IPS-NIHi7 (cell line): Measurements from ENCODE around the gene CEP131.

Source experiments
- DNase-seq: peaks from one replicate; pipeline ENCODE4 v3.0.0; 2012; ENCODE audit warnings: mixed read lengths; ENCODE audit errors: extremely low spot score

Gene CEP131

DNA sequence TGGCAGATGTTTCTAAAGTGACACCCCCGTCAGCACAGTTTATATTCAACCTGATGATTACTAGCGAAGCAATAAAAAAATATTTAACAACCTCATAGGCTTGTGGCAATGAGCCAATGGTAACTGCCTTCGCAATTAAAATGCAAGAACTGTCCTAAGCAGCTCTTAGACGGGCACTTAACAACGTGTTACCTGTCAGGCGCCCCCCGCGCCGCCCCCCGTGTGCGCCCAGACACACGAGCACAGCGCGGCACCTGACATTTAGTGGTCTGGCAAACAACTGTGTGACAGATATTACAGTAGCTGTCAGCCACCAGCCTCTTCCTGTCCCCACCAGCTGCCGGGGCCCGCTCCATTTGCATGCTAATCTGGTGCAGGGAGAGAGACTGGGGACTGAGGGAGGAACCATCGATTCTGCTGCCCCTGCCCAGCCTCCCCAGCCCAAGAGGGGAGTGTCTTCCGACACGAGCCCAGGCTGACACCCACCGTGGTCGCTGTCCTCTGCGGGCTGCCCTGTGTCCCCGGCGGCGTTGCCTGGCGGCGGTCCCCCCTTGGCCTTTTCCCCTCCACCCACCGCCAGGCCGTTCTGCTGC, 29.0 kb upstream of the CEP131 start:
- no peak for DNase-seq

DNA sequence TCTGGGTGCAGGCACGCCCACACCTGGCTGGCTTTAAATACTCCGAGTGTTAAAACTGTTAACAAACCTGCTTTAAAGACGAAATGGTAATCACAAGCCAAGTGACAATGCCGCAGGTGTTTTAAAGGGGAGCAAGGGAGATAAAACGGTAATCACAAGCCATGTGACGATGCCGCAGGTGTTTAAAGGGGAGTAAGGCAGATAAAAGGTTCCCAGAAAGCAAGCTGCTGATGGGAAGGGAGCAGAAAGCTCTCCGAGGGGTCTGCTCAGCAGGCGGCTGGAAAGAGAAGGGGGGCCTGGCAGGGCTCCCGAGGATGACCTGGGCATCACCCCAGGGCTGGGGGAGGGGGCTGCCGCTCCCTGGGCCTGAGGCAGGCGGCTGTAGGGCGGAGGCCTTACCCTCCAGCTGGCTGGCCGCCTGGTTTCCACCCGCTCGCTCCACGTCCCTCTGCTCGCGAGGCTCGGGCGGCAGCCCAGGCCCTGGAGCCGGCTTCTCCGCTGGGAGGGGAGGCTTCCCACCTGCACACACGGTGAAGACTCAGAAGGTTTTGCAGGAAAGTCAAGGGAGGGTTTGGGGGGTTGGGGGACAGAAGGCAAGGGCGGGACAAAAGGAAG, 28.4 kb upstream of the CEP131 start:
- no peak for DNase-seq

DNA sequence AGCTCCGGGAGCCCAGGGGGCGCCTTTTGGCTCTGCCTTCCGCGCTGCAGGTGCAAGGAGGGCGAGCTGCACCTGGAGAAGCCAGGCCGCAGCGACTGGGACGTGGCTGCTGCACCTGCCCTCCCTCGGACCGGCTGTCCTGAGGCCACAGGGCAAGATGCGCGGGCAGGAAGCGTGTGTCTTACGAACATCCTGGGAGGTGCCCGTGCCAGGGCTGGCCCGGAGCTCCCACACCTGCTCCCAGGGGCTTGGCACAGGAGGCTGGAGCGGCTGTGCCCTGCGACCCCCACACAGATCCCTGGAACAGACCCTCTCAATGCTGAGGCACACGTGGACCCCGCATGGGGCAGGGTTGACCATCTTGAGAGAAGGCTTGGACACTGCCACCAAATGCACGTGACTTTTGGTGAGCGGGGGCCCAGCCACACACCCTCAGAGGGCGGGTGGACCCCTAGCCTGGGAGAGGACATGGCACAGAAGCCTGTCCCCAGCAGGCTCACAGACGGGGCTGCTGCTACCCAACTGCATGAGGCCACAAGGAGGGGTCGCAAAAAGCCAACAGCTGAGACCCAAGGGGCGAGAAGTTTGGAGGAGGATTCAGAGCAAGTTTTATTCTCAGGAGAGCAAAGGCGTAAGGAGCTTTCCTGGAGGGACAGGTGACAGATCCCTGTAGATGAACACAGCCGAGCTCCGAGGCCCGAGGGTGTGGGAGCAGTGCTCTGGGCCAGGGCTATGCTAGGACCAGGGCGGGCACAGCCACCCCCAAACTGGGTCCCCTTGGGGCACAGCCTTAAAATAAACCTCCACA, 27.7 kb upstream of the CEP131 start:
- DNase-seq: no peak

DNA sequence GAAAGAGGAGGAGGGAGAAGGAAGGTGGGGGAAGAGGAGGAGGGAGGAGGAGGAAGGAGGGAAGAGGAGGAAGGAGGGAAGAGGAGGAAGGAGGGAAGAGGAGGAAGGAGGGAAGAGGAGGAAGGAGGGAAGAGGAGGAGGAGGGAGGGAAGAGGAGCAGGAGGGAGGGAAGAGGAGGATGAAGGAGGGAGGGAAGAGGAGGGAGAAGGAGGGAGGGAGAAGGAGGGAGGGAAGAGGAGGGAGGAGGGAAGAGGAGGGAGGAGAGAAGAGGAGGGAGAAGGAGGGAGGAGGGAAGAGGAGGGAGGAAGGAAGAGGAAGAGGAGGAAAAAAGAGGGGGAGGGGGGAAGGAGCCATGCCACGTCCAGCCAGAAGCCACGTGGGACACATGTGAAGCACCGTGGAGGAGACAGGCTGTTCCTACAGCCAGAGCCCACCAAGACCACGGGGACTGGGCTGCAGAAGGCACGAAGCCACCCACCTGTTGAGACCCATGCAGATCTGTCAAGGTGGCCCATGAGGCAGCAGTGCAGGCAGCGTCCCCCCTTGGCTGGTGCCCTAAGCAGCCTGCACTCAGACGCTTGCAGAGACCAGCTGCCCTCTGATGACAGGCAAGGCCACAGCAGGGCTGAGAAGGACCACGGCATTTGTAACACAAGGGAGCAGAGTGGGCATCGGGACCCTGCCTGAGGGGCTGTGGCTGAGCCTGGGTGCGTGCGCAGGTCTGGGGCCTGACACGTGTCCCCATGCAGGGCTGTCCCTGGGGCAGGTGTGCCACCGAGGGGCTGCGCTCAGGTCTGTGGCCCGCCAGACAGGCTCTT, 26.7 kb upstream of the CEP131 start:
- DNase-seq: no peak

DNA sequence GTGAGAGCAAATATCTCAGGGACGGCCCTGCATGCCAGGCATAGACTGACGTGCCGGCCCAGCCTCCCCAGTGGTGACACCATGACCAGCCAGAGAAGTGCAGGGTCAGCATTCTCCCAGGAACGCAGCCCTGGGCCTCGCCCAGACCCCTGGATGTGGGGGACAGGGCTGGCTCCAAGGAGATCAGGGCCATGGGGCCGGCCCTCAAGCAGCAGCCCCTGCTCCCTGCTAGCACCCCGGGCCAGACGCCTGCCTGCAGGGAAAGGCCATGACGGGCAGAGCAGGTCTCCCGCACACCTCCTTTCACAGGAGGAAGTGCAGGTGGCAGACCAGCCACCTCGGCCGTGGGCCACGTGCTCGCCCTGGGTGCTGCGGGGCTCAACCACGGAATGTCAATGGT, 25.9 kb upstream of the CEP131 start:
- DNase-seq: no peak

DNA sequence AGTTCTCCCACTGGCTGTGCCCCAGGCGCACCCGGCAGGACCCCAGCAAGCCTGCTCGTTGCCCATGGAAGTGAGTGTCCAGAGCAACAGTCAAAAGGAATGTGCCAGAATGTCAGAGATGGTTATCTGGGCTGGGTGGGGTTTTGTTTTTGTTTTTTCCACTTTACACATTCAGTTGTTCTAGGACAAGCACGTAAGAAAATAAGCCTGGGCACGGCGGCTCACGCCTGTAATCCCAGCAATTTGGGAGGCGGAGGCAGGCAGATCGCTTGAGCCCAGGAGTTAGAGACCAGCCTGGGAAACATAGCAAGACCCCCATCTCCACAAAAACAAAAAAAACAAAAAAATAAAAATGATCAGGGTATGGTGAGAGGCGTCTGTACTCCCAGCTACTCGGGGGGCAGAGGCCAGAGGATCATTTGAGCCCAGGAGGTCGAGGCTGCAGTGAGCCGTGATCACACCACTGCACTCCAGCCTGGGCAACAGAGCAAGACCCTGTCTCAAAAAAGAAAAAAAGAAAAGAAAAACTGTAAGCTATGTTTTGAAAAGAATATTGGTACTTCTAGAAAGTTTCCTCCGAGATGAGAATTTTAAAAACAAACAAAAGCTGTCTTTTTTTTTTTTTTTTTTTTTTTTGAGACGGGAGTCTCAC, 24.7 kb upstream of the CEP131 start:
- no peak for DNase-seq

DNA sequence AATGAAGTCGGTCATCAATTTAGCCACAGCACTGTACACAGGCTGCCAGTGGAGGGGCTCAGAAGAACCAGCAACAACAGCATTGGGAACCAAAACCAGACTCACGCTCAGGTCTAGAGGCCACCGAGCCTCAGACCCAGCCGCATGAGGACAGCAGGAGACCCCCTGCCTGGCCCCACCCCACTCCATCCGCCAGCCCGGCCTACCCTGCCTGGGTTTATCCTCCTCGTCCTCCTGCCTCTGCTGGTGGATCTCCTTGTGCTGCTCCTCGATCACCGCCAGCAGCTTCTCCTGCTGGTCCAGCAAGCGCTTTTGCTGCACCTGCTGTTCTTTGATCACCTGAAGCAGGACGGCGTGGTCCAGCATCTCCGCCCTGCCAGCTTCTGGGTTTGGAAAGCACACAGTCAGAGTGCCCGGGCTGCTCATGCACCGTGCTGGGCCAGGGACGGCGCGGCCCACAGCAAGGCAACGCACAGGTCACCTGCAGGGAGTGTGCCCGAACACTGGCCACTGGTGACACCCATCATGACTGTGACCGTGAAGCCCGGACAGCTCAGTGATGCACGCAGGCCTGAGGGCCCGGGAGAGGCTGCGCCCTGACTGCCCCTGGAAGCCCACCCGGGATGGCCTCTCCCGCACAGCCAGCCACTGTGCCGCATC, 24.0 kb upstream of the CEP131 start:
- no peak for DNase-seq

DNA sequence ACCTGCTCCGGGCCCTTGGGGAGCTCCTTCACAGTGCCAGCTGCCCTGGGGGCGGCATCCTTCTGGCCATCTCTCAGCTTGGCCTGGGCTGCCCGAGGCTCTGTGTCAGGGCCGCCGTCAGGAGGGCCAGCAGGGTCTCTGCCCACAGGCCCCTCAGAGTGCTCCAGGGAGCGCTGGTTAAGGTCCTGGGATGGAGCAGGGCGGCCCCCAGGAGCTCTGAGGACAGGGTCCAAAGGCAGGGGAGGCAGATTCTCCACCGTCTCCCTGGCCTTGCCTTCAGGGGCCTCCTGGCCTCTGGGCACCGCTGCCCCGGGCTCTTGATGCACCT, 23.5 kb upstream of the CEP131 start:
- DNase-seq: no peak

DNA sequence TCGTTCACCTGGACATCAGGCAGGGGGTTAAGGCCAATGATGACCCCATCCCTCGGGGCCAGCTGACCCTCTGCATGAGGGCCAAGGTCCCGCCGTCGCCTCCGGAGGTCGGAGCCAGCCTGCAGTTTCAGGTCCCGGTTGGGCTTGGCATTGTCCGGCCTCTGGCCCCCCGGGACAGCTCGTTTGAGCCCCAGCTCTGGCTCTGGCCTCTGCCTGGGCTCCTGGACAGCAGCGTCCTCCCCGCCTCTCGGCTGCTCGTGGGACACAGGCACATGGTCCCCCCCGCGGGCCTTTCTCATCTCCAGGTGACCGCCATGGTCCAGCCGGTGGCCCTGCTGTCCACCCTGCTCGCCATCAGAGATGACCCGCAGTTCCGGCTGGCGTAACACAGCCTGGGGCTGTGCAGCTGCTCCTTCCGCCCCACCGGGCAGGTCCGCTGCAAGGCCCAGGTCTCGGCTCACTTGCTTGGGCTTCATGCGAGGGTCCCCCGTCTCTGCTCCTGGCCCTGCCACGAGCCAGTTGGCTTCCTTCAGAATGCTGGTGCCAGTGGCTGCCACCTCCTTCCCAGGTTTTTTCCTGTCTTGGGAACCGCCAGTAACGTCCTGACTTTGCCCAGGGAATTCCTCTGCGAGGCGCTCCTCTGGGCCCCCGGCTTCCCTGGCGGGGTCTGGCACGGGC, 23.0 kb upstream of the CEP131 start:
- no peak for DNase-seq

DNA sequence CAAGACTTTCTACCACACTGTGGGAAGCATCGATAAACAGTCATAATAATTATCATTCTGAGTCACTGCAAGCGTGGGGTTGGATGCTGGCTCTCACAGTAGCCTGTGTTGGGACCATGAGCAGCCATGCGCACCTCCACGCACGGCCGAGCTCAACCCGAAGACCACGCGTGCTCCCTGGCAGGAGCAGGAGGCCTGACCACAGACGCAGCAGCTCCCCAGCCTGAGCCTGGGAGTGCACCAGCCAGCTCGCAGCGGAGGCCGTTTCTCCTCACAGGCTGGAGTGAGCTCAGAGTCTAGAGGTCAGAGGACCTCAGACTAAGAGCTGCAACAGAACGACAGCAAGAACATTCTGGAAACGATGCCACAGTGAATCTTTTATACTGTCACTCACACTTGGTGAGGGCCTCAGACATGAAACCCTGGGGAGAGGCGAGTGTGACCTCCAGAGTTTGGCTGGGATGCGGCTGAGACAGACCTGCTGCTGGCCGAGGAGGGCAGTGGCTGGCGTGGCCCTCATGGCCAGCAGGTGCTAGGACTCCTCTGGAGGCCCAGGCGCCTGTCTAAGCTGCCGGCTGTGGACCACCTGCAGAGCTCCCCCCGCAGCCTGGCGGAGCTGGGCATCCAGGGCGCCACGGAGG, 22.4 kb upstream of the CEP131 start:
- DNase-seq: no peak

DNA sequence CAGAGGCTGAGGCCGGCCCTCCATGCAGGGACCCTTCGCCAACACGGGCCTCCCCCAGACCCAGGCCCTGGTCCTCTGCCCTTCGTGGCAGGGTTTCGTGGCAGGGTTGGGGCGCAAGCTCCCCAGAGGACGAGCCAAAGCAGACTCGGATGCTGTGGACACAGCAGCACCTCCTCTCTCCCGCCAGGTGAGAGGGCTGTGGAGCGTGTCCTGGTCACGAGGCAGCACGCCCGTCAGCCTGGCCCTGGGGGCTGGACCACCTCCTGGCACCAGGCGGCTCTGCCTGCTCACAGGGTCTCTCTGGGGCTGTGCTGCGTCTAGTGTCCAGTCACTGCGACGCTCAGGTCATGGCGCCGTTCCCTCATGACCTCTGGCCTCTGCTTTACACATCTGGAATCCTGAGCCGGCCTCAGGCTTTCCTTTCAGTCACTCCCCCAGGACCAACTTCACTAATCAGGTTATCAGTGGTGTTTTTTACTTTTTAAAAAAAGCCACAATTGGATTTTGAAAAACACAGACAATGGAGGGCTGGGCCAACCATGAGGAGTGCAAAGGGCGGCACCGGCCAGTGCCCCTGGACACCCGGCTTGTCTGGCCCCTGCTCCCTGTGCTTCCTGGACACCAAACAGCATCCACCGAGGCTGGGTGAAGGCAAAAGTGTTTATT, 21.7 kb upstream of the CEP131 start:
- DNase-seq: no peak

DNA sequence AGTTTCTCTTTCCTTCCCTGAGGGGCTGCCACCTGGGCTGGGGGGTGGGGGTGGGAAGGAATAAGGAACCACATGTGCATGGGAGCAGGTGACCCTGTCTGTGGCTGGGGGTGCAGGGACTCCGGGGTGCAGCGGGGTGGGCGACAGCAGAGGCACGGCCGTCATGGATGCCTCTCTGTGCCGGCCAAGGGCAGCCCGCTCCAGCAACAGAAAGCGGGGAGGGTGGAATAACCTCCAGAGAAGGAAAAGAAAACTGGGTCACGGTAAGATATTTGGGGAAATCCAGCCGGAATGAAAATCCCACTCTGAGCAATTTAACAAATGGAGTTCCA, 20.5 kb upstream of the CEP131 start:
- DNase-seq: no peak

DNA sequence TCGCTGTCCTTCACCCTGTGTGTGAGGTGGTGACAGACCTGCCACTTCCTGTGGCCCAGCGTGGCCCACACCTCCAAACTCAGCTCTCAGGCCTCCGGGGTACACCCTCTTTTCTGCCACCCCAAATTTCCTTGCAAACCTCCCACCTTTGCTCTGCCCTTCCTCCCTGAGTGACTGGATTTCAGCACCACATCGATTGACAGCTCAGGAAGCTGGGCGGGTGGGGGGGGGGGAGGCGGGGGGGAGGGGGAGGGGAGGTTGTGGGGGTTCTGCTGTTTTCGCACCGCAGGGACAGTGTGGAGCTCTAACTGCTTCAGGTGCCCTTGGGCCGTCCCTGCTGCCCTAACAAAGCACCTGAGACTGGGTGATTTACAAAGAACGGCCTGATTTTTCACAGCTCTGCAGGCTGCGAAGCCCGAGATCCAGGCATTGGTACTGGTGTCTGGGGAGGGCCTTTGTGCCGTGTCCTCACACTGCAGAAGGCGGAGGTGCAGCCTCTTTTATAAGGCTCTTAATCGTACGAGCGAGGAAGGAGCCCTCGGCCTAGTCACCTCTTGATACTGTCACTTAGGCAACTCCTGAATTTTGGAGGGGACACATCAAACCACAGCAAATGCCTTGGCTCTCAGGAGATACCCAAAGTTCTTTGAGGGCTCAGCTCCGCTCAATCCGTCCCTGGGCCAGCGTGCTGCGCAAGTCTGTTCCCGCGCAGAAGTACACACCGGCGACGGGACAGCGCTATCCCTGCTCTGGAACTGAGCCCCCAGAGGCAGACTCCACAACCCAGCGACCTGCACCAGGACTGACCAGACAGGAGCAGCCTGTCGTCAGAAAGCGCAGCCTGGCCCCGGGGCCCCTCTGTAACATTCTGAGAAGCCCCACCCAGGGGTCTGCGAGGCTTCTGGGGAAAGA, 19.9 kb upstream of the CEP131 start:
- DNase-seq: no peak

DNA sequence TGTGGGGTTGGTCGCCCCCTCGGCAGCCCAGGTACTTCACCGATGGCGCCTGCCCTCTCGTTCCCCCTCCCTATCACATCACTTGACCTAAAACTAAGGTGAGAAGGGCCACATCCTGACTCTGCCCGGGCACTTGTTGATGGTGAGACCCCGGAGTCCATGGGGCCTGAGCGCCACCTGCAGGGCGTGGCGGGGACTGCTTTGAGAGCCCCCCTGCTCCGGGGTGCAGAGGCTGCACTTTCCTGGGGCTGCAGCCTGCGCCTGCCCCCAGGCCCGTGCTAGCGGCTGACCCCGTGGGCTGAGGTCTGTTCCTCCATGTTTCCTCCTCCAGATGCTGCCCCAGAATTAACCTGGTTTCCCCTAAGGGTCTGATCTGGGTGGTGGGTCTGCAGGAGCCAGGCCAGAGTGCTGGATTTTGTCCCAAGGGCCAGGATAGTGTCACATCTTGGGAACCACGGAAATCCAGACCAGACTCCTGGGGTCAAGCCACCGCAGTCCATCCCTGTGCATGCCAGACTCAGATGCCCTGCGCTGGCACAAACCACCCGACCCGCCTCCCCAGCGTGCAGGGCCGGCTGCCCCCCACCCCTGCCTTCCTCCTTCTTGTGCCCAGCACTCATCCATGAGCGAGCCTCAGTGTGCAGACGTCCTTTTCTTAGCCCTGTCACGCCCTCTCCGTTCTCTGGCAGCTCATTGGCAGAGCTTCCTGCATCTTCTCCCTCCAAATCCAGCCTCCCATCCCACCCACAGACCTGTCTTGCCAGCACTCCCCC, 19.1 kb upstream of the CEP131 start:
- DNase-seq: peak; percentile 88

DNA sequence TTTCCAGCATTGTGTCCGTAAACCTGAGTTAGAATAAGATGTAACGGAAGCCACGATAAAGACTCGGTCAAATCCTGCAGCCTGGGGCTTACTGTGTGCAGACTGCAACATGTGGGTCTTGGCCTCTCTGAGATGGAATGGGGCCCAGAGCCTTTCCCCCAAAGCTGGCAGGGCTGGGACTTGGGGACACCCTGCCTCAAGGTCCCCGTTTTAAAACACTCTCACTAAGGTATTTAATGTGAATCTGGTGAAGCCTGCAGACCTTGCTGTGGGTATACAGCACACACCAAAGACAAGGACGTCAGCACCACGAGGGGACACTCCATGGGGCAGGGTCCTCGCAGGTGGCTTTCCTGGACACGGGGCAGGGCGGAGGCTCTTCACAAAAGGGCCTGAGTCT, 18.4 kb upstream of the CEP131 start:
- DNase-seq: no peak

DNA sequence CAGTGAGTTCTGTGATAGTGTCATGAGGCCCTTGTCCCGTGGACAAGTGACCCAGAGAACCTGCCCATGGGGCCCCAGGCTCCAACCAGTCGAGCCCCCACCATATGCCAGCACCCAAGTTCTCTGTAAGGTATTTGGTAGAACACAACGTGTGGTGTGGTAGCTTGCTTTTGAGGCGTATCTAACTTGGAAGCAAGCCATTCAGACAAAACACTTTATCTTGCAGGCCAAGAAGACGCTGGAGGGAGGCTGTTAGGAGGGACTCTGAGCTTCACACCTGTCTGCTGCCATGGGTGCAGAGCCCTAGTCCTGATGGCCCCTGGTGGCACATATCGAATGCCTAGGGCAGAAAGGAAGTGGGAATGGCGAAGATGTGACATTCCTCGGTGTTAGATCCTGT, 18.0 kb upstream of the CEP131 start:
- no peak for DNase-seq

DNA sequence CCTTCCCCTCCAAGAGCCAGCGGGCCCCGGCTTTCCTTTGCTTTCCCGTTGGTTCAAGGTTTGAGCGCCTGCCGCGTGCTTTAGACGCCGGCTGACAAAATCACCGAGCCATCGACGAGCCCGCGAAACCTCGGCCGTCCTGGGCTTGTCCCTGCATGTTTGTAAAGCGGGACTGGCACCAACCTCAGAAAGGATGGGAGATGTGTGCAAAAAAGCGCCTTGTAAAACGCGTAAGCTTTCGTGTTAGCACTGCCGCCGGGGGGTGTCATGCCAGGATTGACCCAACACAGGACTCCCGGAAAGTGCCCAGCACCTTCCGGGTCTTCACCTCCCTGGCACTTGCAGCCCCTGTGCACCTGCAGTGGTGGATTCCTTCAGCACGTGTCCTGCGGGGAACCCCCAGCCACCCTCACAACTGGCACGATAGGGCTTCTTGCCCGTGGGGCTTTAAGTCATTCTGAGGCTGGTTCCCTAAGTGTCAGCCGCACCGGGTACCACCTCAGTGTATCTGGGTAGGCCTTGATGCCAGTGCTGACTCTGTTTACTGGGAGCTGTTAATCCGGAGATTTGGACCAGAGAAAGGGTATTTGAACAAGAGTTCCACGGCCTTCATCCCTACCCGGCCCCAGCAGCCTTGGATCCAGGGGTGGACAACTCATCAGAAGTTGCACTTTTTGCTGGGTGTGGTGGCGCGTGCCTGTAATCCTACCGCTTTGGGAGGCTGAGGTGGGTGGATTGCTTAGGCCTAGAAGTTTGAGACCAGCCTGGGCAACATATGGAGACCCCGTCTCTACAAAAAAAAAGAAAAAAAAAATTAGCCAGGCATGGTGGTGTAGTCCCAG, 17.2 kb upstream of the CEP131 start:
- no peak for DNase-seq
